ENCODE data around the gene THG1L.
A peak's percentile ranks its signal among the peaks of the same experiment; 100 is the strongest.

THG1L gene

DNA sequence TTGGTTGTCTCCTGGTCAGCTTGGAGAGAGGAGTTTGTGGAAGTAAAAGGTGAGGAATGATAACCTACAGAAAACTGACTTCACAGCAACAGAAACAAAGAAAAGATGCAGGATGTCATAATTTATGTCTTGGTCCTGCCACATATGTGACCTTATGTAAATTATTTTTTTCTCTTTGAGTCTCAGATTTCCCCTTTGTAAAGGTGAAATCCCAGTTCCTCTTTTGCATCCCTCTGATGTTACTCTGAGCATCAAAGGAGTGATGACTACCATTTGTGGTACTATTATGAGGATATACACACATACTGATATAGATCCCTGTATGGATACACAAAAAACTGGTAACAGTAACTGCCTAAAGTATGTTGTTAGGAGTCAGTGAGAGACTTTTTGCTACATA lies 1.4 kb upstream of the THG1L start:
- Histone ChIP-seq H3K4me1 (ENCODE audit: control insufficient read depth in 1 of 2, insufficient read depth in 2 of 2, low read length in 2 of 2) (peaks cover 0 to 9% of the 10 kb centered on the region in 2 donors), H3K36me3 (ENCODE audit: control insufficient read depth in 1 of 2, insufficient read depth in 2 of 2, low read length in 2 of 2) (peaks cover 5 to 16% of the 10 kb centered on the region in 2 donors), H3K27me3 (ENCODE audit: low read depth, low read length) (no peaks in the 10 kb centered on the region), H3K9me3 (ENCODE audit: control insufficient read depth in 1 of 2, low read length in 2 of 2) (no peaks in the 10 kb centered on the region), H3K27ac (ENCODE audit: low read length) (no peak overlapping the region), H3K4me3 (ENCODE audit: low read depth in 1 of 2, low read length in 2 of 2) (no peak overlapping the region)

DNA sequence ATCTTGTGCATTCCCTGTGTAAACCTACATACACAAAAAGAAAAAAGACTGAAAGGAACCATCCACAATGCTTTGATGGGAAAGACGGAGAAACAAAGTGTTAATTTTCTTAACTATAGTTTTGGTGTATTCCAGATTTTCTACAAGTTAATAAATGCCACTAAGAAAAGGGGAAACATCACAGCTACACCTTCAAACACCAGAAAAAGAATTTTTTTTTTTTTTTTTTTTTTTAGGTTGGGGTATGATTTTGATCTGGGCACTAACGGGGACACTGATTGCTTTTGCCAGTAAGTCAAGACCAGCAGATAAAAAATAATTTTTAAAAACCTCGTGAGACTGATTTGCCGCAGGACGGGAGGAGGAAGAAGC lies 334 bp upstream of the THG1L start:
- Histone ChIP-seq H3K27me3 (ENCODE audit: low read depth, low read length) (no peaks in the 10 kb centered on the region), H3K27ac (ENCODE audit: low read length) (no peak overlapping the region), H3K36me3 (ENCODE audit: control insufficient read depth in 1 of 2, insufficient read depth in 2 of 2, low read length in 2 of 2) (peaks cover 5 to 22% of the 10 kb centered on the region in 2 donors), H3K4me3 (ENCODE audit: low read depth in 1 of 2, low read length in 2 of 2) (peak overlapping the region; percentile 73 to 83), H3K9me3 (ENCODE audit: control insufficient read depth in 1 of 2, low read length in 2 of 2) (no peaks in the 10 kb centered on the region), H3K4me1 (ENCODE audit: control insufficient read depth in 1 of 2, insufficient read depth in 2 of 2, low read length in 2 of 2) (peaks cover 0 to 9% of the 10 kb centered on the region in 2 donors)

DNA sequence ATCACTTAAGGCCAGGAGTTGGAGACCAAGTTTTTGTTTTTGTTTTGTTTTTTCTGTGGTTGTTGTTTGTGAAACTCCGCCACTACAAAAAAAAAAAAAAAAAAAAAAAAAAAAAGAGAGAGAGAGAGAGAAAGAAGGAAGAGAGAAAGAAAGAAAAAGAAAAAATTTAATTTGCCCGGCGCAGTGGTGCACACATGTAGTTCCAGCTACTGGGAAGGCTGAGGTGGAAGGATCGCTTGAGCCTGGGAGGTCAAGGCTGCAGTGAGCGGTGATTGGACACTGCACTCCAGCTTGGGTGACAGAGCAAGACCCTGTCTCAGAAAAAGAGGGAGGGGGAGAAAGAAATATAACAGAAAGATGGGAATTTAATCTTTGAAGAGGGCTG lies 902 bp downstream of the THG1L start:
- Histone ChIP-seq H3K27me3 (ENCODE audit: low read depth, low read length) (no peaks in the 10 kb centered on the region), H3K27ac (ENCODE audit: low read length) (no peak overlapping the region), H3K36me3 (ENCODE audit: control insufficient read depth in 1 of 2, insufficient read depth in 2 of 2, low read length in 2 of 2) (peaks cover 5 to 29% of the 10 kb centered on the region in 2 donors), H3K9me3 (ENCODE audit: control insufficient read depth in 1 of 2, low read length in 2 of 2) (no peaks in the 10 kb centered on the region), H3K4me3 (ENCODE audit: low read depth in 1 of 2, low read length in 2 of 2) (peak overlapping the region; percentile 73 to 83), H3K4me1 (ENCODE audit: control insufficient read depth in 1 of 2, insufficient read depth in 2 of 2, low read length in 2 of 2) (peaks cover 0 to 9% of the 10 kb centered on the region in 2 donors)

DNA sequence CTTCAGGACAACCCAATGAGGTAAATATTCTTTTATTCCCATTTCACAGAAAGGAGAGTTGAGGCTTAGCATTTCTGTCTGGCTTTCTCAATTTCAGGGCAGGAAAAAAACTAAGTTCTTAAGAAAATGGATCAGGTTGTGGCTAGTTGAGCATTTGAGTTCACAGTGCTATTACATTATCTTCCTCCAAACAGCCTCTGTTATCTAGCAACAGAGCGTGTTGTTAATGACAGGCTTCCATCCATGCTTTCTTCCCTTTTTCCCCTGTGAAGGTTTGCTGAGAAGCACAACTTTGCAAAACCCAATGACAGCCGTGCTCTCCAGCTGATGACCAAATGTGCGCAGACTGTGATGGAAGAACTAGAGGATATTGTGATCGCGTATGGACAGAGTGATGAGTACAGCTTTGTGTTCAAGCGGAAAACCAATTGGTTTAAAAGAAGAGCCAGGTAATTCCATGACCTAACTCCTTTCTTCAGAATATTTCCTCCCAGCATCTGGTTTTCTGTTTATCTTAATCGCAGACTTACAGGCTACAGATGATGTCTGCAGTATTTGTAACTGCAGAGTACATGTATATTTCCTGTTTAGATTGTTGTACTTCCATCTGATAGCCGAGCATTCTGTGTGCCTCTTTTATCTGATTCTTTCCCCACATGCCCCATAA lies 1.5 kb downstream of the THG1L start:
- Histone ChIP-seq H3K27me3 (ENCODE audit: low read depth, low read length) (no peaks in the 10 kb centered on the region), H3K9me3 (ENCODE audit: control insufficient read depth in 1 of 2, low read length in 2 of 2) (no peaks in the 10 kb centered on the region), H3K36me3 (ENCODE audit: control insufficient read depth in 1 of 2, insufficient read depth in 2 of 2, low read length in 2 of 2) (peaks cover 5 to 33% of the 10 kb centered on the region in 2 donors), H3K4me1 (ENCODE audit: control insufficient read depth in 1 of 2, insufficient read depth in 2 of 2, low read length in 2 of 2) (peaks cover 0 to 9% of the 10 kb centered on the region in 2 donors), H3K27ac (ENCODE audit: low read length) (no peak overlapping the region), H3K4me3 (ENCODE audit: low read depth in 1 of 2, low read length in 2 of 2) (no peak overlapping the region)

DNA sequence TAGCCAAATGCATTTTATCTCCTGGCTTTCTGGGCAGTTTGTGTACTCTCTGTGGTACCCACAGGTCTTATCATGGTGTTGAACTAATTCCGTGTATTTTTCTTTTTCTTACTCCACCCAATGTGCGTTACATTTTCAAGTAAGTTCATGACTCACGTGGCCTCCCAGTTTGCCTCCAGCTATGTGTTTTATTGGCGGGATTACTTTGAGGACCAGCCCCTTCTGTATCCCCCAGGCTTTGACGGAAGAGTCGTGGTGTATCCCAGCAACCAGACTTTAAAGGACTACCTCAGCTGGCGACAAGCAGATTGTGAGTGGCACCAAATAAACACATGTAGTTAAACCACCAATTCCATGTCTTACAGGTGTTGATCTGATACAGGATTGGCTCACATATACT lies 3.2 kb downstream of the THG1L start:
- Histone ChIP-seq H3K4me1 (ENCODE audit: control insufficient read depth in 1 of 2, insufficient read depth in 2 of 2, low read length in 2 of 2) (peaks cover 0 to 9% of the 10 kb centered on the region in 2 donors), H3K9me3 (ENCODE audit: control insufficient read depth in 1 of 2, low read length in 2 of 2) (no peaks in the 10 kb centered on the region), H3K27ac (ENCODE audit: low read length) (no peak overlapping the region), H3K4me3 (ENCODE audit: low read depth in 1 of 2, low read length in 2 of 2) (no peak overlapping the region), H3K27me3 (ENCODE audit: low read depth, low read length) (no peaks in the 10 kb centered on the region), H3K36me3 (ENCODE audit: control insufficient read depth in 1 of 2, insufficient read depth in 2 of 2, low read length in 2 of 2) (peaks cover 5 to 42% of the 10 kb centered on the region in 2 donors)

DNA sequence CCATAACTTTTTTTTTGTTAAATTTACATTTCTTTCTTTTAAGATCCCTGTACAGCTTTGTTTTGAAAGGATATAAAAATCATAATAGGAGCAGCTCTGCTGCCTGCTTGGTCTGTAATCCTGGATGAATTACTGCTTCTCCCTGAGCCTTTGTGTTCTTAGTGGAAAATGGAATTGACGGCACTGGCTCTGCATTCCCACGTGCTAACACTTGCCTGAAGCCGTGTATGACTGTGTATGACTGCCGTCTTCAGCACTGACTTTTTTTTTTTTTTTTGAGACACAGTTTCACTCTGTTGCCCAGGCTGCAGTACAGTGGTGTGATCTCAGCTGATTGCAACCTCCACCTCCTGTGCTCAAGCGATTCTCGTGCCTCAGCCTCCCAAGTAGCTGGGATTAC lies 4.8 kb downstream of the THG1L start:
- Histone ChIP-seq H3K27me3 (ENCODE audit: low read depth, low read length) (no peaks in the 10 kb centered on the region), H3K36me3 (ENCODE audit: control insufficient read depth in 1 of 2, insufficient read depth in 2 of 2, low read length in 2 of 2) (peaks cover 8 to 49% of the 10 kb centered on the region in 2 donors), H3K27ac (ENCODE audit: low read length) (no peak overlapping the region), H3K9me3 (ENCODE audit: control insufficient read depth in 1 of 2, low read length in 2 of 2) (no peaks in the 10 kb centered on the region), H3K4me1 (ENCODE audit: control insufficient read depth in 1 of 2, insufficient read depth in 2 of 2, low read length in 2 of 2) (peaks cover 0 to 5% of the 10 kb centered on the region in 2 donors), H3K4me3 (ENCODE audit: low read depth in 1 of 2, low read length in 2 of 2) (no peak overlapping the region)

DNA sequence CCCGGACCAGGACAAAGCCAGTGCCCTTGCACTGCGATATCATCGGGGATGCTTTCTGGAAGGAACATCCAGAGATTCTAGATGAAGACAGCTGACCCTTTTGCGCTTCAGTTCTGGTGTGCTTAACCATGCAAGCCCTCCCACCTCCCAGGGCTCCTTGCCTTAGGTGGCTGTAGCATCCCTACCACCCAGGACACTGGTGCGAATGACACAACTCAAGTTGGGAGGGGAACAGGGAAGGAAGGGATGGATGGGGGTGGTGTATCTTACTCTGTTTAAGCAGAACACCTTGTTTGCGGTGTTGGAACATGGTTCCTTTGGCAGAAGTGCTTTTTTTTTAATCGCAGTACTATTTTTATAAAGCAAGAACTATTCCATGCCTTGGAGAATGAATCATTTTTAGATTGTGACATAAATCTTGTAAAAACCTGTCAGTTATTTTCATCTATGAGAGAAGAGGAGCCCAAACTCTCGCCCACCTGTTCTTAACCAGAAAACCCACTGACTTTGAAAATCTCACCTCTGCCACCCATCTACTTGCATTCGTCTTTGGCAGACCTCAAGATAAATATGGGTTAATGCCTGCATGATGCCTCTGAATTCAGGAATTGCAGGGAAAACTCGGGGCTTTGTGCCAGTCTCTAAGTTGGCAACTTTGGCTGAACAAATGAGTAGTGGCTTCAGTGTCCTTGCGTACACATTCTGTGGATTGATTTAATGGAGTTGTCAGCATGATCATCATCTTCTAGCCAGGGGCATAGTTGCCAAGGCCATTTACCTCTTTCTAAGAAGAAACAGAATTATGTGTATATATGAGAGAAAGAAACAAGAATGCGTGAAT lies 8.4 kb downstream of the THG1L start:
- H3K4me1 ChIP-seq (ENCODE audit: control insufficient read depth in 1 of 2, insufficient read depth in 2 of 2, low read length in 2 of 2) = peaks cover 5% of the 10 kb centered on the region in 2 donors
- peaks cover 3 to 33% of the 10 kb centered on the region in 2 donors for H3K36me3 ChIP-seq (ENCODE audit: control insufficient read depth in 1 of 2, insufficient read depth in 2 of 2, low read length in 2 of 2)
- no peak overlapping the region for H3K27ac ChIP-seq (ENCODE audit: low read length)
- H3K9me3 ChIP-seq (ENCODE audit: control insufficient read depth in 1 of 2, low read length in 2 of 2) = no peaks in the 10 kb centered on the region
- H3K4me3 ChIP-seq (ENCODE audit: low read depth in 1 of 2, low read length in 2 of 2) = no peak overlapping the region
- no peaks in the 10 kb centered on the region for H3K27me3 ChIP-seq (ENCODE audit: low read depth, low read length)

DNA sequence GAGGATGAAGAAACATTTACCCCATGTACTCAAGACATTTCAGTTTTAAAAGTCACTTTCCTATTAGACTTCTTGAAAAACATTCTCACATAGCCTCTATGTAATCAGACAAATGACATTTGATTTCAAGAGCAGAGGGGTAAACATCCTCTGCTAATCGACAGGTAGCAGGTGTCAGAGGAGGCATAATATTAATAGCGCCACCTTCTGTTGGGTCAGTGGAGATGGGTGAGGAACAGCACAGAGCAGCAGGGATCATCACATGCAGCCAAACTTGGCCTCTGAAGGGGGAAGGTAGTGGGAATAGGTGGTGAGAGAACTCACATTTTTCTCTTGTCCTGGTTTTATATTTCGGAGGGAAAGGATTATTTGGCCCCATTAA lies 9.0 kb downstream of the THG1L start:
- Histone ChIP-seq H3K9me3 (ENCODE audit: control insufficient read depth in 1 of 2, low read length in 2 of 2) (no peaks in the 10 kb centered on the region), H3K4me1 (ENCODE audit: control insufficient read depth in 1 of 2, insufficient read depth in 2 of 2, low read length in 2 of 2) (peaks cover 5 to 10% of the 10 kb centered on the region in 2 donors), H3K27me3 (ENCODE audit: low read depth, low read length) (no peaks in the 10 kb centered on the region), H3K27ac (ENCODE audit: low read length) (no peak overlapping the region), H3K36me3 (ENCODE audit: control insufficient read depth in 1 of 2, insufficient read depth in 2 of 2, low read length in 2 of 2) (peaks cover 3 to 29% of the 10 kb centered on the region in 2 donors), H3K4me3 (ENCODE audit: low read depth in 1 of 2, low read length in 2 of 2) (no peak overlapping the region)

DNA sequence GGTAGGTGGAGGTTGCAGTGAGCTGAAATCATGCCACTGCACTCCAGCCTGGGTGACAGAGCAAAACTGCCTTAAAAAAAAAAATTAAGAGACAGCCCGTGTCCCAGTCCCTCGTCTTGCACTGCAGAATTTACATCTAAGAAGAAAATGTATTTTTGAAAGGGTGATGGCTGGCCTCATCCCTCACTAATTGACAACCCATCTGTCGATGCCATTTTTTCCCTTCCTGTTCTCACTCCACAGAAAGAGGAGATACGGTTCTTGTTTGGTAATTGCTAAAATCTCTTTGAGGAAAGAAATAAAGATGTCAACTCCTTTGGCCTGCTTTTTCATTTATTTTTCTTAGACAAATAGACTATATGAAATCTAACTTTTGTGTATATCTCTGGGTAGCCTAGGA lies 9.9 kb downstream of the THG1L start:
- Histone ChIP-seq H3K27ac (ENCODE audit: low read length) (no peak overlapping the region), H3K36me3 (ENCODE audit: control insufficient read depth in 1 of 2, insufficient read depth in 2 of 2, low read length in 2 of 2) (peaks cover 3 to 27% of the 10 kb centered on the region in 2 donors), H3K4me1 (ENCODE audit: control insufficient read depth in 1 of 2, insufficient read depth in 2 of 2, low read length in 2 of 2) (peaks cover 5 to 17% of the 10 kb centered on the region in 2 donors), H3K27me3 (ENCODE audit: low read depth, low read length) (no peaks in the 10 kb centered on the region), H3K9me3 (ENCODE audit: control insufficient read depth in 1 of 2, low read length in 2 of 2) (no peaks in the 10 kb centered on the region), H3K4me3 (ENCODE audit: low read depth in 1 of 2, low read length in 2 of 2) (no peak overlapping the region)

DNA sequence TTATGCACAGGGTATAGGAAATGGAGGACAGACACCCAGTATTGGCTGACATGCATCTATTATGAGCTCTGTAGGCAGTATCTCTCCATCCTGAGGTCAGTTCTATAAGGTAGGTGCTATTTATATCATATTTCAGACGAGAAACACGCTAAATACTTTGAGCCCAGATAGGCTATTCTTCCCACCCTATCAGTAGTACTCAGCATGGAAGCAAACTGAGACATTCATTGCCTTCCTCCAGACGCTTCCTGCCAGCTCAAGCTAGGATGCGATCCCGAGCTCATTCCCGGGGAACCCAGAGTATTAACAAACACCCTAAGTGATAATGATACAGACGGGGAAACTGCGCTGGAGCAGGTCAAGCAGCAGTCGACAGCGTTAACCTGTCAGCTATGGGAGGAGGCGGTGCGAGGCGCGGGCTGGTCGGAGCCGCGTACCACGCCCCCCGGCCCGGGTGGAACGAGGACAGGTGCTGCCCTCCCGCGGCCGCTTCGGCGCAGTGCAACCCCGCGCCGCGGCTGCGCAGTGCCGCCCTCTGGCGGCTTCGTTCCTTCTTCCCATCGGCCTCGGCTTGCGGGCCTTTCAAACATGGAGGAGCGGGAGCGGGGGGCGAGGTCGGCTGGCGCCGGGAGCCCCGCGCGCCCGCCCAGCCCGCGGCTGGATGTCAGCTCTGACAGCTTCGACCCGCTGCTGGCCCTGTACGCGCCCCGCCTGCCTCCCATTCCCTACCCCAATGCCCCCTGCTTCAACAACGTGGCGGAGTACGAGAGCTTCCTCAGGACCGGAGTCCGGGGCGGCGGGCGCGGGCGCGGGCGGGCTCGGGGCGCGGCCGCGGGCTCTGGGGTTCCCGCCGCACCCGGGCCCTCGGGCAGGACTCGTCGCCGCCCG lies 12.2 kb downstream of the THG1L start, which contains the start of gene LSM11:
Gene LSM11, plus strand, starts transcription at position 550 of the 888 bp plus-strand sequence. Its CDS starts 39 bp downstream, at position 589.
- Histone ChIP-seq H3K9me3 (ENCODE audit: control insufficient read depth in 1 of 2, low read length in 2 of 2) (no peaks in the 10 kb centered on the region), H3K4me1 (ENCODE audit: control insufficient read depth in 1 of 2, insufficient read depth in 2 of 2, low read length in 2 of 2) (peaks cover 5 to 17% of the 10 kb centered on the region in 2 donors), H3K27me3 (ENCODE audit: low read depth, low read length) (no peaks in the 10 kb centered on the region), H3K36me3 (ENCODE audit: control insufficient read depth in 1 of 2, insufficient read depth in 2 of 2, low read length in 2 of 2) (peaks cover 3 to 10% of the 10 kb centered on the region in 2 donors), H3K27ac (ENCODE audit: low read length) (peak within 1 kb of the TSS; percentile 72), H3K4me3 (ENCODE audit: low read depth in 1 of 2, low read length in 2 of 2) (peak within 1 kb of the TSS; percentile 86 to 91)

All from muscle layer of duodenum (tissue), 2 donors.